Tibial nerve (tissue), 4 donors: ENCODE measurements around the gene KCNH1. TPM values are rescaled to one million over a fixed set of nuclear protein-coding genes. Genes with fewer than 3 reads are reported as not detected.
"Not testable (repeated sequence)": the region's sequence is repeated elsewhere in the genome, so short reads cannot be mapped to it uniquely, and the experiment has no call there.

ENCODE experiments used
- DNase-seq, 2 donors: peaks; one replicate each; pipeline ENCODE4 v3.0.0-alpha.2; 2019; ENCODE audit warnings: low spot score in 2 of 2
- H3K27ac ChIP-seq, 4 donors: fragments of 200-600 bp; sonication (generic) in 3 of 4; one replicate each; pipeline ENCODE4 v1.5.1; 2017 to 2019; ENCODE audit warnings: mild to moderate bottlenecking in 1 of 4
- H3K27me3 ChIP-seq, 2 donors: fragments of 200-600 bp; sonication (generic) in 1 of 2; one replicate each; pipeline versions ENCODE4 v1.5.1 to v1.6.0; 2017 to 2019
- H3K36me3 ChIP-seq, 3 donors: fragments of 200-600 bp; sonication (generic); one replicate each; pipeline ENCODE4 v1.5.1; 2018 to 2019
- H3K4me1 ChIP-seq, 4 donors: fragments of 200-600 bp; sonication (generic) in 3 of 4; one replicate each; pipeline ENCODE4 v1.5.1; 2017 to 2019
- H3K4me3 ChIP-seq, 4 donors: fragments of 200-600 bp; sonication (generic) in 3 of 4; one replicate each; pipeline ENCODE4 v1.5.1; 2017 to 2019; ENCODE audit warnings: mild to moderate bottlenecking in 1 of 4, moderate library complexity in 1 of 4
- H3K9me3 ChIP-seq, 4 donors: fragments of 200-600 bp; sonication (generic) in 3 of 4; one replicate each; pipeline ENCODE4 v1.5.1; 2017 to 2019
- EP300 ChIP-seq, 2 donors: sonication (generic); formaldehyde crosslinking; IDR thresholded peaks; one replicate each; pipeline ENCODE4 v1.6.1; 2017; ENCODE audit warnings: antibody characterized with exemption in 2 of 2, mild to moderate bottlenecking in 1 of 2
- POLR2A ChIP-seq, 2 donors: fragments of 450-650 bp; IDR thresholded peaks; one replicate each; pipeline ENCODE4 v1.6.1; 2017; ENCODE audit warnings: antibody characterized with exemption in 2 of 2, mild to moderate bottlenecking in 2 of 2, moderate library complexity in 2 of 2
- WGBS, 2 donors: methylation state at CpG; one replicate each; pipeline ENCODE4 v1.1.5; 2018; 5-methylcytosine and 5-hydroxymethylcytosine counted together
- total RNA-seq, 4 donors: library from RNA; depleted of rRNA; stranded (reverse); fragments of >200 nt; gene quantifications; one replicate each; pipeline ENCODE4 v1.1.0, GENCODE V29; 2016
- TF ChIP-seq, protein P1 (sequence below), 5 experiments: fragments of 200-600 bp in 3 of 5; fragments of 450-650 bp in 2 of 5; sonication (generic) in 3 of 5; IDR thresholded peaks; one replicate each; pipeline ENCODE4 v1.5.1; 2016 to 2019; ENCODE audit warnings: antibody characterized with exemption in 5 of 5, mild to moderate bottlenecking in 3 of 5, moderate library complexity in 2 of 5

Gene KCNH1
- total RNA-seq, 4 donors from 2014 or later = 1.9 to 10.0 (median 3.6) TPM

DNA sequence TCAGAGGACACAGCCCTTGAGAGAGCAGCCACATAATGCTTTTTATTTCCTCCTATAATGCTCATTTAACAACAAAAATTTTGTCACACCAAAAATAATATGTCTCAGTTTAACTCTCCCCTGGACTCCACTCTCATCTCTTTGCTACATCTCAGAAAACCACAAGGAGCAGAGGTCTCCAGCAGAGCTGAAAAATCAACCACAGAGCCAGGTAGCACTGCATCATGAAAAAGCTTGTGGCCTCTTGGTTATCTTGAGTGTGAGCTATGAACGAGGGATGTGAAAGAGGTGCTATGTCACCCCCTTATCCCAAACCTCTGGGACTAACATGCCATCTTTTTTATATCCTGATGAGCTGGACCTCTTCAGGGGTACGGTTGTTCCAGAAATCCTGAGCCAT lies 44.4 kb downstream of the KCNH1 start:
- no peak for TF ChIP-seq EP300 (IDR thresholded peaks at IDR 0.05)
- TF ChIP-seq, protein P1, sequence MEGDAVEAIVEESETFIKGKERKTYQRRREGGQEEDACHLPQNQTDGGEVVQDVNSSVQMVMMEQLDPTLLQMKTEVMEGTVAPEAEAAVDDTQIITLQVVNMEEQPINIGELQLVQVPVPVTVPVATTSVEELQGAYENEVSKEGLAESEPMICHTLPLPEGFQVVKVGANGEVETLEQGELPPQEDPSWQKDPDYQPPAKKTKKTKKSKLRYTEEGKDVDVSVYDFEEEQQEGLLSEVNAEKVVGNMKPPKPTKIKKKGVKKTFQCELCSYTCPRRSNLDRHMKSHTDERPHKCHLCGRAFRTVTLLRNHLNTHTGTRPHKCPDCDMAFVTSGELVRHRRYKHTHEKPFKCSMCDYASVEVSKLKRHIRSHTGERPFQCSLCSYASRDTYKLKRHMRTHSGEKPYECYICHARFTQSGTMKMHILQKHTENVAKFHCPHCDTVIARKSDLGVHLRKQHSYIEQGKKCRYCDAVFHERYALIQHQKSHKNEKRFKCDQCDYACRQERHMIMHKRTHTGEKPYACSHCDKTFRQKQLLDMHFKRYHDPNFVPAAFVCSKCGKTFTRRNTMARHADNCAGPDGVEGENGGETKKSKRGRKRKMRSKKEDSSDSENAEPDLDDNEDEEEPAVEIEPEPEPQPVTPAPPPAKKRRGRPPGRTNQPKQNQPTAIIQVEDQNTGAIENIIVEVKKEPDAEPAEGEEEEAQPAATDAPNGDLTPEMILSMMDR (IDR thresholded peaks at IDR 0.05) = no peak
- no peak overlapping the region for H3K4me3 ChIP-seq
- DNase-seq = no peak
- WGBS, 2 donors = 63 to 68% methylated on average over 2 of the region's 2 CpGs
- no peaks in the 10 kb centered on the region for H3K4me1 ChIP-seq
- H3K36me3 ChIP-seq = no peaks in the 10 kb centered on the region
- no peak overlapping the region for H3K27ac ChIP-seq
- no peaks in the 10 kb centered on the region for H3K9me3 ChIP-seq
- no peaks in the 10 kb centered on the region for H3K27me3 ChIP-seq

DNA sequence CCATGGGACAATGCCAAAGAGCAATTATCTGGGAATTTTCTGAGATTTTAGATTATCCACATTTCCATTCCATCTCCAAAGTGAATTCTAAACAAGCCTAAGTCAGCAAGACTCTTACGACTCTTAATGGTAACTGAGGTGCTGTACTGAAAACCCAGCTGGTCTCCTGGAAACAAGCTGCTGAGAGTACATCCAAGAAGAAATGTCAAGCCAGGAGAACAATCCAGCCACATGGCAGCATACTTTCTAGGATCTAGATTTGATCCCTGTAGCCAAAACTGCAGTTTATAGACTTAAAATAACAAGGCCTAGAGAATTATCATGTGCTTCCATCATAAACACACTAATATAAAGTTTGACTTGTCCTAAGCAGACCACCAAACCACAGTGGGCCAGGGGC lies 45.8 kb downstream of the KCNH1 start:
- Histone ChIP-seq H3K27ac (no peak overlapping the region), H3K36me3 (no peaks in the 10 kb centered on the region), H3K9me3 (no peaks in the 10 kb centered on the region), H3K27me3 (no peaks in the 10 kb centered on the region), H3K4me3 (no peak overlapping the region), H3K4me1 (no peaks in the 10 kb centered on the region)
- WGBS, 2 donors = 78 to 87% methylated on average over 1 of the region's 1 CpG
- TF ChIP-seq, protein P1 (IDR thresholded peaks at IDR 0.05) = no peak
- no peak for TF ChIP-seq EP300 (IDR thresholded peaks at IDR 0.05)
- TF ChIP-seq POLR2A (IDR thresholded peaks at IDR 0.05) = no peak
- DNase-seq = no peak

DNA sequence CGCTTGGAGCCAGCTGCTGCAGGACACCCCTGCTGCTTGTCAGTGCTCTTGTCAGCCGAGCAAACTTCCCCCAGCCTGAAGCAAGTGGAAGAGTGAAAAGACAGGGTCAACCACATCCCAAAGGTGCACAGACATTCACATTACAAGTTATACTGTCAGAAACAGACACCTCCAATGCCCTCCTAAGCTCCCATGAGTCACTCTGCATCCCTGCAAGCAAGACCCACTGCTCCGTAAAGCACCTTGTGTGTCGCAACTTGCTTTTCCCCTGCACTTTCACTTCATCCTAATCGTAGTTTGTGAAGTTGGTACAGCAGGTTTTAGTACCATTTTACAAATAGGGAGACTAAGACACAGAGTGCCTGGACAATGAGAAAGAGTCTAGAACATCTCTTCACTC lies 51.1 kb downstream of the KCNH1 start:
- Histone ChIP-seq H3K4me1 (no peaks in the 10 kb centered on the region), H3K4me3 (no peak overlapping the region), H3K9me3 (no peaks in the 10 kb centered on the region), H3K27ac (no peak overlapping the region), H3K27me3 (no peaks in the 10 kb centered on the region), H3K36me3 (no peaks in the 10 kb centered on the region)
- DNase-seq = no peak
- WGBS, 2 donors = 71 to 79% methylated on average over 5 of the region's 5 CpGs
- TF ChIP-seq EP300 (IDR thresholded peaks at IDR 0.05) (no peak), POLR2A (IDR thresholded peaks at IDR 0.05) (no peak)
- TF ChIP-seq, protein P1 (IDR thresholded peaks at IDR 0.05) = no peak

DNA sequence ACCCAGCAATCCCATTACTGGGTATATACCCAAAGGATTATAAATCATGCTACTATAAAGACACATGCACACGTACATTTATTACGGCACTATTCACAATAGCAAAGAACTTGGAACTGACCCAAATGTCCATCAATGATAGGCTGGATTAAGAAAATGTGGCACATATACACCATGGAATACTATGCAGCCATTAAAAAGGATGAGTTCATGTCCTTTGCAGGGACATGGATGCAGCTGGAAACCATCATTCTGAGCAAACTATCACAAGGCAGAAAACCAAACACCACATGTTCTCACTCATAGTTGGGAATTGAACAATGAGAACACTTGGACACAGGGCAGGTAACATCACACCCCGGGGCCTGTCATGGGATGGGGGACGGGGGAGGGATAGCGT lies 52.5 kb downstream of the KCNH1 start:
- not testable (repeated sequence) for H3K27me3 ChIP-seq, DNase-seq, H3K9me3 ChIP-seq, H3K4me3 ChIP-seq, H3K36me3 ChIP-seq, H3K27ac ChIP-seq, H3K4me1 ChIP-seq
- WGBS, 2 donors = 81 to 92% methylated on average over 5 of the region's 5 CpGs

DNA sequence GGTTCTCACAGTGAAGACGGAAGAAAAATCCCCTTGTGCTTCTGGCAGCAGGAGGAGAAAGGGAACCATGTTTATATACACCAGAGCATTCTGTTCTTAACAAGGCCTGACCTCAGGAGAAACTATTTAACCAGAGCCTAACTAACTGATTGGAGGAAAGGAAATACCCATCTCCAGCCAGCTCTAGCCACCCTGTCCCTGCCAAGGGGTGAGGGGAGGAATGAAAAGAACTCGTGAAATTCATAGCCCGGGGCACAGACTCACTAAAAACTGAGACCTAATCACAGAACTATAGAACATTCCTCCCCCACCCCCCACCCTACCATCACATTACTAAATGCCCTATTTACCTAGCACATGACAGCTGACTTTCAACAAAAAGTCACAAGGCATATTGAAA lies 65.0 kb downstream of the KCNH1 start:
- Histone ChIP-seq H3K9me3 (no peaks in the 10 kb centered on the region), H3K36me3 (no peaks in the 10 kb centered on the region), H3K4me1 (no peaks in the 10 kb centered on the region), H3K27me3 (no peaks in the 10 kb centered on the region), H3K27ac (no peak overlapping the region), H3K4me3 (no peak overlapping the region)
- 45 to 48% methylated on average over 3 of the region's 3 CpGs for WGBS, 2 donors
- TF ChIP-seq, protein P1 (IDR thresholded peaks at IDR 0.05) = no peak
- TF ChIP-seq EP300 (IDR thresholded peaks at IDR 0.05) (no peak), POLR2A (IDR thresholded peaks at IDR 0.05) (no peak)
- no peak for DNase-seq

DNA sequence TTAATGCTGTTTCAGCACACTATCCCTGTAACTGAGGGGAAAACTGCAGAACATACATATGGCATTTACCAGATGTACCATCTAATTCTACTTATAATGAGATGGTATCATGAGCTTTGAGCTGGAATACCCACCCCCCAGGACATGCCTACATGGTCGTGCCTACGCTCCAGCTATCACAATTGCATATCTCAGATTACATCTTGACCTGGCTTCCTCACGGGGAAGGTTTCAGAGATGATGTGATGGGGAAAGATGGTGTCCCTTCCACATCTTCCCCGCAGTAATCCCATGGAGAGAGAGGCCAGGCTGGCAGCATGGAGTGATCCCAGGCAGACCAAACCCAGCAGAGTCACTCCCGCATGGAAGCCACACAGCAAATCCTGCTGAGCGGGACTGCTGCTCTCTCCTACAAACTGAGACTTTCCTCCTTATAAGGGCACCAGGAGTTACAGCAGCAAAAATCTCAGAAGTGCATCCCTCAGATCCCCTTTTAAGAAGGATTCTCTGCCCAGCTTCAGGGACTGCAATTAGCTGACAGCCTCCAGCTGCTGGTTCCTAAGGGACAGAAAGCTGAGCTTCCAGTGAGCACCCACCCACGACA lies 67.1 kb downstream of the KCNH1 start:
- Histone ChIP-seq H3K27ac (no peak overlapping the region), H3K27me3 (no peaks in the 10 kb centered on the region), H3K4me1 (no peaks in the 10 kb centered on the region), H3K36me3 (no peaks in the 10 kb centered on the region), H3K9me3 (peaks cover 0 to 12% (median 1%) of the 10 kb centered on the region in 4 donors), H3K4me3 (no peak overlapping the region)
- no peak for DNase-seq
- TF ChIP-seq EP300 (IDR thresholded peaks at IDR 0.05) = no peak
- TF ChIP-seq POLR2A (IDR thresholded peaks at IDR 0.05) = no peak
- TF ChIP-seq, protein P1 (IDR thresholded peaks at IDR 0.05) = no peak
- WGBS, 2 donors = 74 to 75% methylated on average over 7 of the region's 7 CpGs

DNA sequence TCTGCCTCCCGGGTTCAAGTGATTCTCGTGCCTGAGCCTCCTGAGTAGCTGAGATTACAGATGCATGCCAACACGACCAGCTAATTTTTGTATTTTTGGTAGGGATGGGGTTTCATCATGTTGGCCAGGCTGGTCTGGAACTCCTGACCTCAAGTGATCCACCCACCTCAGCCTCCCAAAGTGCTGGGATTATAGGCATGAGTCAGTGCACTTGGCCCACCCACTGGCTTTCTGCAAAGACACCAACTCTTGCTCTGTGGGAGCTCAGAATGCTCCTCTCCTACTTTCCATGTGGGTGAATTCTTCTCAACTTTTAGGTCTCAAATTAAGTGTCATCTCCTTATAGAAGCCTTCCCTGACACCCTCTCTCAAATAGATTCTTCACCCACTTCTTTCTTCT lies 92.1 kb downstream of the KCNH1 start:
- H3K4me1 ChIP-seq, DNase-seq, H3K36me3 ChIP-seq, H3K27me3 ChIP-seq, H3K27ac ChIP-seq, H3K4me3 ChIP-seq, H3K9me3 ChIP-seq: not testable (repeated sequence)
- WGBS, 2 donors = 71 to 80% methylated on average over 3 of the region's 3 CpGs
